22Rv1 (cell line): Measurements from ENCODE around the gene SMC6.

Source experiments
- CTCF ChIP-seq: fragments of 450-650 bp; IDR thresholded peaks from 2 replicates; pipeline ENCODE4 v1.5.1; 2017; ENCODE audit warnings: mild to moderate bottlenecking
- ZFX ChIP-seq: fragments of 450-650 bp; IDR thresholded peaks from 2 replicates; pipeline ENCODE4 v1.6.1; 2017; ENCODE audit warnings: antibody characterized with exemption, borderline replicate concordance

- no peak for TF ChIP-seq CTCF
- TF ChIP-seq ZFX, result no peak
Measured at GRCh38 chr2:17791121-17791816, 37.7 kb upstream of the SMC6 start.
